Measurements from ENCODE around the gene FKBP1B.

The FKBP1B gene

DNA sequence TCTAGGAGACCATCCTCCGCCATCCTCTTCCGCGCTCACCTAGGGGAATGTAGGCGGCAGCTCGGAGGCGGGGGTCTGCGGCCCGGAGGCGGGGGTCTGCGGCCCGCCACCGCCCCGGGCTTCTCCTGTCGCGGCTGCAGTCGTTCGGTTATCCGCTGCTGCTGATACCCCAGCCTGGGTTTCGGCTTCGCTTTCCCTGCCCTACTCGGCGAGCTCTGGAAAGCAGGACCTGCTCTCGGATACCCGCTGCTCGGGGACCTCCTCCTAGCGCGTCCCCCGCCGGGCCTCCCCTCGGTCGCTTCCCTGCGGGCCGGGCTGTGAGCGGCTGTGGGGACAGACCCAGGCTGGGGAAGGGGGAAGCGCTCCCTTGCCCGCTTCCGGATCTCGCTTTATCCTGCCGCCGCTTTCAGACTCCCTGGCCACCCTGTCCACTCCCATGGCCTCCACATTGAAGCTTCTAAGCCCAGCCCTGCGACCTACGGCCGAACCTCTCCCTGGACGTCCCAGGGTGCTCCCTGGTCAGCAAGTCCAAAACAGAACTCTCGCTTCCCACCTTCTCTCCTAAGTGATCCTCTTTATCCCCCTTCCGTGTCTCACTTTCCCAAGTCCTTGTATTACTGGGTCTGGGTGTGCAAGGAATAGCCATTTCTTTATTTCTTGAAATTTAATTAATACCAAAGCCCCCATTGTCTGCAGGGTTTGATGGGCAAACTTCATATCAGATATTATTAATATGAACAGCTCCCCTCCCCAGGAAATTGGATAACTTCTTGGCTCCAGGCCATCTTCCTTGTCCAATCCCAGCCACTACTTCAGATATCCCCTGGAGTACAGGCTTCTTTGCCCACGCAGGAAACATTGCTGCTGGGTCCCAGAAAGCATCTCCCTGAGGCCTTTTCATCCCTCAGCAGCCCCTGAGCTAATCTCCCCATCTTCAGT, 769 bp downstream of the FKBP1B start:
- H3K27me3 ChIP-seq (replicated peaks in 2 of 5; ENCODE audit: control insufficient read depth in 4 of 5, insufficient read depth in 5 of 5, low read length in 4 of 5), result peaks cover 0 to 37% (median 18%) of the 10 kb centered on the region in 5 experiments
- ChIA-PET POLR2A (interaction anchor here (0.5 kb wide), 1 partner anchor 196 kb away, joined by 4 read pairs; no protein-coding TSS in a partner anchor), CTCF (interaction anchor here (1.0 to 2.9 kb wide), 5 partner anchors 9 to 60 kb away, joined by 3 to 13 read pairs (median 9); no protein-coding TSS in a partner anchor)
- no peaks in the 10 kb centered on the region for H3K36me3 ChIP-seq (ENCODE audit: control insufficient read depth in 4 of 4, insufficient read depth in 4 of 4, low read length in 3 of 4)
- H3K4me1 ChIP-seq (ENCODE audit: control extremely low read depth in 1 of 4, control insufficient read depth in 4 of 4, insufficient read depth in 4 of 4, low read length in 3 of 4), result peaks cover 5 to 34% (median 27%) of the 10 kb centered on the region in 4 experiments
- peak overlapping the region; percentile 38 to 79 (median 61) for H3K4me3 ChIP-seq (ENCODE audit: control insufficient read depth in 1 of 7, extremely low read depth in 1 of 7, insufficient read depth in 4 of 7, low read depth in 2 of 7, low read length in 6 of 7)
- no peak overlapping the region for H3K27ac ChIP-seq (ENCODE audit: insufficient read depth in 1 of 2, low read depth in 1 of 2, low read length in 2 of 2, poor library complexity in 1 of 2, severe bottlenecking in 2 of 2)
- H3K9me3 ChIP-seq (ENCODE audit: control extremely low read depth in 1 of 5, control insufficient read depth in 4 of 5, insufficient read depth in 2 of 5, low read depth in 1 of 5, low read length in 4 of 5), result no peaks in the 10 kb centered on the region
- DNase-seq, result peak in 1 of 3 donors; percentile 27
- WGBS (ENCODE audit: insufficient coverage), result 10% methylated on average over 40 of the region's 47 CpGs

DNA sequence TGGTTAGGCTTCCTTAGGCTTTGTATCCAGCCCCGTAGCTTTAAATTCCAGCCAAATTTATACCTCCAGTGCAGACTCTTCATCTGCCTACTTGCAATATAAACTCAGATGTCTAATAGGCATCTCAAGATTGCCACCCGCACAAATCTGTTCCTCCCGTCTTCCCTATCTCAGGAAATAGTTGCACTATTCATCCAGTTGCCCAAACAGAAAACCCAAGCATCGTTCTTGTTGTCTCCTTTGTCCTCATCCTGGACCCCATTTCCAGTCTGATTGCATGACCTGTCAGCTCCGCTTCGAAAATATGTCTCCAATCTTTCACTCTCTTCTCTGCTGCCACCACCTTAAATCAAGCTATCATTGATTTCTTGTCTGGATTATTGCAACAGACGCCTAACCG, 2.3 kb downstream of the FKBP1B start:
- ChIA-PET POLR2A (no interaction called here), CTCF (interaction anchor here (0.9 to 2.9 kb wide), 6 partner anchors 8 to 61 kb away, joined by 3 to 13 read pairs (median 6); no protein-coding TSS in a partner anchor)
- H3K4me1 ChIP-seq (ENCODE audit: control extremely low read depth in 1 of 4, control insufficient read depth in 4 of 4, insufficient read depth in 4 of 4, low read length in 3 of 4), result peaks cover 0 to 23% (median 21%) of the 10 kb centered on the region in 4 experiments
- peaks cover 0 to 37% (median 18%) of the 10 kb centered on the region in 5 experiments for H3K27me3 ChIP-seq (replicated peaks in 2 of 5; ENCODE audit: control insufficient read depth in 4 of 5, insufficient read depth in 5 of 5, low read length in 4 of 5)
- H3K9me3 ChIP-seq (ENCODE audit: control extremely low read depth in 1 of 5, control insufficient read depth in 4 of 5, insufficient read depth in 2 of 5, low read depth in 1 of 5, low read length in 4 of 5), result peaks cover 0 to 2% (median 0%) of the 10 kb centered on the region in 5 experiments
- H3K4me3 ChIP-seq (ENCODE audit: control insufficient read depth in 1 of 7, extremely low read depth in 1 of 7, insufficient read depth in 4 of 7, low read depth in 2 of 7, low read length in 6 of 7), result no peak overlapping the region
- WGBS (ENCODE audit: insufficient coverage), result 88% methylated on average over 6 of the region's 8 CpGs
- H3K36me3 ChIP-seq (ENCODE audit: control insufficient read depth in 4 of 4, insufficient read depth in 4 of 4, low read length in 3 of 4), result no peaks in the 10 kb centered on the region
- no peak overlapping the region for H3K27ac ChIP-seq (ENCODE audit: insufficient read depth in 1 of 2, low read depth in 1 of 2, low read length in 2 of 2, poor library complexity in 1 of 2, severe bottlenecking in 2 of 2)
- no peak for DNase-seq

DNA sequence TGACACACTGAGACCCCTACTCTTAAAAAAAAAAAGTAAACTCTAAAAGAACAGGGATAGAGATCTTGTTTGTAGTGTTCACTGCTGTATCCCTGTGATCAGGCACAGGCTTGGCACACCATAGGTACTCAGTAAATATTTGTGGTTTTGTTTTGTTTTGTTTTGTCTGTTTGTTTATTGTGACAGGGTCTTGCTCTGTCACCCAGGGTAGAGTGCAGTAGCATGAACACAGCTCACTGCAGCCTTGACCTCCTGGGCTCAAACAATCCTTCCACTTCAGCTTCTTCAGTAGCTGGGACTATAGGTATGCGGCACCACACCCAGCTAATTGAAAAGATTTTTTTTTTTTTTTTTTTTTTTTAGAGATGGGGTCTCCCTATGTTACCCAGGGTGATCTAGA, 3.4 kb downstream of the FKBP1B start:
- CTCF ChIA-PET, result interaction anchor here (1.4 to 2.9 kb wide), 3 partner anchors 9 to 18 kb away, joined by 3 to 13 read pairs (median 9); no protein-coding TSS in a partner anchor
- no peaks in the 10 kb centered on the region for H3K36me3 ChIP-seq (ENCODE audit: control insufficient read depth in 4 of 4, insufficient read depth in 4 of 4, low read length in 3 of 4)
- H3K4me1 ChIP-seq (ENCODE audit: control extremely low read depth in 1 of 4, control insufficient read depth in 4 of 4, insufficient read depth in 4 of 4, low read length in 3 of 4), result peaks cover 0 to 18% (median 15%) of the 10 kb centered on the region in 4 experiments
- no peak overlapping the region for H3K4me3 ChIP-seq (ENCODE audit: control insufficient read depth in 1 of 7, extremely low read depth in 1 of 7, insufficient read depth in 4 of 7, low read depth in 2 of 7, low read length in 6 of 7)
- WGBS (ENCODE audit: insufficient coverage), result no CpG with 5 or more reads among the region's 1 CpG
- peaks cover 0 to 37% (median 18%) of the 10 kb centered on the region in 5 experiments for H3K27me3 ChIP-seq (replicated peaks in 2 of 5; ENCODE audit: control insufficient read depth in 4 of 5, insufficient read depth in 5 of 5, low read length in 4 of 5)
- DNase-seq, result no peak
- peaks cover 0 to 2% (median 0%) of the 10 kb centered on the region in 5 experiments for H3K9me3 ChIP-seq (ENCODE audit: control extremely low read depth in 1 of 5, control insufficient read depth in 4 of 5, insufficient read depth in 2 of 5, low read depth in 1 of 5, low read length in 4 of 5)
- POLR2A ChIA-PET, result no interaction called here
- H3K27ac ChIP-seq (ENCODE audit: insufficient read depth in 1 of 2, low read depth in 1 of 2, low read length in 2 of 2, poor library complexity in 1 of 2, severe bottlenecking in 2 of 2), result no peak overlapping the region

GRCh38 chr2:24054366-24055010, 4.9 kb downstream of the FKBP1B start:
- peaks cover 0 to 24% (median 15%) of the 10 kb centered on the region in 5 experiments for H3K27me3 ChIP-seq (replicated peaks in 2 of 5; ENCODE audit: control insufficient read depth in 4 of 5, insufficient read depth in 5 of 5, low read length in 4 of 5)
- no peak for DNase-seq
- peaks cover 0 to 10% (median 7%) of the 10 kb centered on the region in 4 experiments for H3K4me1 ChIP-seq (ENCODE audit: control extremely low read depth in 1 of 4, control insufficient read depth in 4 of 4, insufficient read depth in 4 of 4, low read length in 3 of 4)
- WGBS (ENCODE audit: insufficient coverage), result 96% methylated on average over 6 of the region's 8 CpGs
- no peak overlapping the region for H3K4me3 ChIP-seq (ENCODE audit: control insufficient read depth in 1 of 7, extremely low read depth in 1 of 7, insufficient read depth in 4 of 7, low read depth in 2 of 7, low read length in 6 of 7)
- no peaks in the 10 kb centered on the region for H3K36me3 ChIP-seq (ENCODE audit: control insufficient read depth in 4 of 4, insufficient read depth in 4 of 4, low read length in 3 of 4)
- POLR2A ChIA-PET, result no interaction called here
- CTCF ChIA-PET, result interaction anchor here (0.5 to 0.8 kb wide), 2 partner anchors 18 to 28 kb away, joined by 3 read pairs; no protein-coding TSS in a partner anchor
- H3K9me3 ChIP-seq (ENCODE audit: control extremely low read depth in 1 of 5, control insufficient read depth in 4 of 5, insufficient read depth in 2 of 5, low read depth in 1 of 5, low read length in 4 of 5), result peaks cover 0 to 2% (median 0%) of the 10 kb centered on the region in 5 experiments
- H3K27ac ChIP-seq (ENCODE audit: insufficient read depth in 1 of 2, low read depth in 1 of 2, low read length in 2 of 2, poor library complexity in 1 of 2, severe bottlenecking in 2 of 2), result no peak overlapping the region

GRCh38 chr2:24055750-24056149, 6.2 kb downstream of the FKBP1B start:
- whole genome bisulfite sequencing (ENCODE audit: insufficient coverage), result 100% methylated on average over 4 of the region's 6 CpGs
- H3K4me3 ChIP-seq (ENCODE audit: control insufficient read depth in 1 of 7, extremely low read depth in 1 of 7, insufficient read depth in 4 of 7, low read depth in 2 of 7, low read length in 6 of 7), result no peak overlapping the region
- no peaks in the 10 kb centered on the region for H3K4me1 ChIP-seq (ENCODE audit: control extremely low read depth in 1 of 4, control insufficient read depth in 4 of 4, insufficient read depth in 4 of 4, low read length in 3 of 4)
- no peak overlapping the region for H3K27ac ChIP-seq (ENCODE audit: insufficient read depth in 1 of 2, low read depth in 1 of 2, low read length in 2 of 2, poor library complexity in 1 of 2, severe bottlenecking in 2 of 2)
- H3K9me3 ChIP-seq (ENCODE audit: control extremely low read depth in 1 of 5, control insufficient read depth in 4 of 5, insufficient read depth in 2 of 5, low read depth in 1 of 5, low read length in 4 of 5), result peaks cover 0 to 2% (median 0%) of the 10 kb centered on the region in 5 experiments
- DNase-seq, result no peak
- ChIA-PET POLR2A (no interaction called here), CTCF (no interaction called here)
- no peaks in the 10 kb centered on the region for H3K36me3 ChIP-seq (ENCODE audit: control insufficient read depth in 4 of 4, insufficient read depth in 4 of 4, low read length in 3 of 4)
- H3K27me3 ChIP-seq (replicated peaks in 2 of 5; ENCODE audit: control insufficient read depth in 4 of 5, insufficient read depth in 5 of 5, low read length in 4 of 5), result peaks cover 0 to 12% (median 11%) of the 10 kb centered on the region in 5 experiments

DNA sequence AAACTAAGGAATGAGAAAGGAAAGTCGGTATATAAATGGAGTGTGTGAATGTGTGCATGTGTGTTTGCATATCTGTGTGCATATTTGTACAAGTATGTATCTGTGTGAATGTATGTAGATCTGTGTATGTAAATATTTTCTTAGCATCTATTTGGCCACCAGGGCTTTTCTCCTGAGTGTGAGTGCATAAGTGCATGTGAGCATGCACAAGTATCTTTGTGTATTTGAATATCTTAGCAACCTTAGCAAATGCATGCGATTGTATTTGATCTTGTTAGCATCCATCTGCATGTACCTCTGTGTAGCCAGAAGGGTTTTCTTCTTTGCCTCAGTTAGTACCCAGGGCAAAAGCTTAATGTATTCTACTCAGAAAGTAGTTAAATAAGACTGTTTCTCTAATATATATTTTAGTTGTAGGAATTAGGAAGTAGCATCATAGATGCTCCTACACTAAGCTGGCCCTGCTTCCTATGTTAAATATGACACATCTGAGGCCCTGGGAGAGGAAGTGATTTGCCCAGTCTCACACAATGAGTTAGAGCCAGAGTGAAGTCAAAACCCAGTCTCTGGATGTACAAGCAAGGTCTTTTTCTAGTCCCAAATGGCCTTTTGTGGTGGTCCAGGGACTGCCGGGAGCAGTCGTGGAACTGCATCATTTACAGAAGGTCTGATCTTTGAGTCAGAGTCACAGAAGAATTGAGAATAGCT, 9.2 kb downstream of the FKBP1B start:
- Histone ChIP-seq H3K4me3 (ENCODE audit: control insufficient read depth in 1 of 7, extremely low read depth in 1 of 7, insufficient read depth in 4 of 7, low read depth in 2 of 7, low read length in 6 of 7) (no peak overlapping the region), H3K27me3 (replicated peaks in 2 of 5; ENCODE audit: control insufficient read depth in 4 of 5, insufficient read depth in 5 of 5, low read length in 4 of 5) (peaks cover 0 to 3% (median 0%) of the 10 kb centered on the region in 5 experiments), H3K9me3 (ENCODE audit: control extremely low read depth in 1 of 5, control insufficient read depth in 4 of 5, insufficient read depth in 2 of 5, low read depth in 1 of 5, low read length in 4 of 5) (peaks cover 0 to 2% (median 0%) of the 10 kb centered on the region in 5 experiments), H3K36me3 (ENCODE audit: control insufficient read depth in 4 of 4, insufficient read depth in 4 of 4, low read length in 3 of 4) (no peaks in the 10 kb centered on the region), H3K4me1 (ENCODE audit: control extremely low read depth in 1 of 4, control insufficient read depth in 4 of 4, insufficient read depth in 4 of 4, low read length in 3 of 4) (no peaks in the 10 kb centered on the region), H3K27ac (ENCODE audit: insufficient read depth in 1 of 2, low read depth in 1 of 2, low read length in 2 of 2, poor library complexity in 1 of 2, severe bottlenecking in 2 of 2) (no peak overlapping the region)
- WGBS (ENCODE audit: insufficient coverage), result 93% methylated on average over 3 of the region's 4 CpGs
- DNase-seq, result peak in 1 of 3 donors; percentile 21
- CTCF ChIA-PET, result interaction anchor here (0.6 to 3.2 kb wide), 9 partner anchors 8 to 71 kb away, joined by 3 to 15 read pairs (median 4); partner anchors contain the start of gene WDCP
- POLR2A ChIA-PET, result no interaction called here

Measured in common myeloid progenitor, CD34-positive (primary cell).